Loucy (cell line): ENCODE measurements around the gene INO80C.

Experiments used
- H2AFZ ChIP-seq: fragments of 200-600 bp; sonication (generic); 2 replicates; pipeline ENCODE4 v1.6.0; 2016; ENCODE audit warnings: antibody characterized with exemption, mild to moderate bottlenecking, low read length, moderate library complexity
- H3F3A ChIP-seq: fragments of 200-600 bp; 2 replicates; pipeline ENCODE4 v1.6.0; 2016; ENCODE audit warnings: antibody characterized with exemption, low read depth, mild to moderate bottlenecking
- H3K27me3 ChIP-seq: fragments of 200-600 bp; sonication (generic); 2 replicates; pipeline ENCODE4 v1.6.1; 2014; ENCODE audit warnings: low read length, mild to moderate bottlenecking; ENCODE audit not compliant: insufficient read depth, poor library complexity, severe bottlenecking
- H3K36me3 ChIP-seq: fragments of 200-600 bp; sonication (generic); 2 replicates; pipeline ENCODE4 v1.6.1; 2016; ENCODE audit warnings: low read length; ENCODE audit not compliant: insufficient read depth
- H3K4me1 ChIP-seq: fragments of 200-600 bp; sonication (generic); 2 replicates; pipeline ENCODE4 v1.5.1; 2014; ENCODE audit warnings: low read length, mild to moderate bottlenecking; ENCODE audit not compliant: insufficient read depth, poor library complexity, severe bottlenecking
- H3K4me2 ChIP-seq: fragments of 200-600 bp; sonication (generic); 2 replicates; pipeline ENCODE4 v1.6.0; 2014; ENCODE audit warnings: antibody characterized with exemption, low read length, low read depth, mild to moderate bottlenecking; ENCODE audit not compliant: poor library complexity, severe bottlenecking
- H3K4me3 ChIP-seq: fragments of 200-600 bp; sonication (generic); 2 replicates; pipeline ENCODE4 v1.5.1; 2014; ENCODE audit warnings: low read length, mild to moderate bottlenecking, mixed read lengths; ENCODE audit not compliant: poor library complexity, severe bottlenecking
- H3K79me2 ChIP-seq: fragments of 200-600 bp; sonication (generic); 2 replicates; pipeline ENCODE4 v1.6.1; 2014; ENCODE audit warnings: low read length; ENCODE audit not compliant: insufficient read depth
- H3K9ac ChIP-seq: fragments of 200-600 bp; sonication (generic); 2 replicates; pipeline ENCODE4 v1.6.0; 2014; ENCODE audit warnings: mild to moderate bottlenecking, low read depth, low read length, moderate library complexity; ENCODE audit not compliant: poor library complexity, severe bottlenecking
- H3K9me2 ChIP-seq: fragments of 200-600 bp; sonication (generic); replicated peaks from 2 replicates; pipeline ENCODE4 v1.6.1; 2016; ENCODE audit warnings: low read depth, low read length, mixed read lengths
- H3K9me3 ChIP-seq: fragments of 200-600 bp; sonication (generic); 2 replicates; pipeline ENCODE4 v1.6.1; 2014; ENCODE audit warnings: mild to moderate bottlenecking, antibody characterized with exemption, low read length, low read depth; ENCODE audit not compliant: insufficient read depth
- H4K20me1 ChIP-seq: fragments of 200-600 bp; sonication (generic); 2 replicates; pipeline ENCODE4 v1.6.0; 2014; ENCODE audit warnings: antibody characterized with exemption, low read length, mild to moderate bottlenecking; ENCODE audit not compliant: insufficient read depth, poor library complexity, severe bottlenecking
- CTCF ChIP-seq: fragments of 200-600 bp; sonication (generic); conservative IDR thresholded peaks from 2 replicates; pipeline ENCODE4 v1.5.1; 2014; ENCODE audit warnings: mild to moderate bottlenecking, antibody characterized with exemption, low read length
- EZH2phosphoT487 ChIP-seq: fragments of 200-600 bp; IDR thresholded peaks from 2 replicates; pipeline ENCODE4 v1.6.1; 2018; ENCODE audit warnings: antibody characterized with exemption, mild to moderate bottlenecking, moderate library complexity, borderline replicate concordance

INO80C gene

GRCh38 chr18:35517715-35518114 is 20.0 kb upstream of the INO80C start:
- Histone ChIP-seq H3K4me2 (no peak overlapping the region), H3K4me1 (peaks cover 14% of the 10 kb centered on the region), H3K36me3 (no peaks in the 10 kb centered on the region), H3F3A (no peaks in the 10 kb centered on the region), H3K9ac (no peak overlapping the region), H3K9me2 (no peaks in the 10 kb centered on the region), H3K4me3 (no peak overlapping the region), H2AFZ (no peak overlapping the region), H3K79me2 (no peaks in the 10 kb centered on the region), H3K27me3 (no peaks in the 10 kb centered on the region), H4K20me1 (no peaks in the 10 kb centered on the region), H3K9me3 (no peaks in the 10 kb centered on the region)
- TF ChIP-seq EZH2phosphoT487: no peak
- no peak for TF ChIP-seq CTCF

GRCh38 chr18:35516789-35517188 is 19.0 kb upstream of the INO80C start:
- peaks cover 12% of the 10 kb centered on the region for H3K4me1 ChIP-seq
- H3K79me2 ChIP-seq: no peaks in the 10 kb centered on the region
- H2AFZ ChIP-seq: no peak overlapping the region
- H4K20me1 ChIP-seq: no peaks in the 10 kb centered on the region
- no peaks in the 10 kb centered on the region for H3K9me2 ChIP-seq
- no peak overlapping the region for H3K9ac ChIP-seq
- no peak overlapping the region for H3K4me2 ChIP-seq
- no peaks in the 10 kb centered on the region for H3K27me3 ChIP-seq
- no peaks in the 10 kb centered on the region for H3F3A ChIP-seq
- H3K4me3 ChIP-seq: no peak overlapping the region
- no peaks in the 10 kb centered on the region for H3K9me3 ChIP-seq
- TF ChIP-seq CTCF (no peak), EZH2phosphoT487 (no peak)
- H3K36me3 ChIP-seq: no peaks in the 10 kb centered on the region

GRCh38 chr18:35516351-35516750 is 18.6 kb upstream of the INO80C start:
- Histone ChIP-seq H3K4me3 (no peak overlapping the region), H4K20me1 (no peaks in the 10 kb centered on the region), H3K4me1 (peaks cover 12% of the 10 kb centered on the region), H3K9ac (no peak overlapping the region), H2AFZ (peak overlapping the region; percentile 83; the same call in 1 of the 2 replicates), H3K4me2 (no peak overlapping the region), H3K36me3 (no peaks in the 10 kb centered on the region), H3K9me3 (no peaks in the 10 kb centered on the region), H3K27me3 (no peaks in the 10 kb centered on the region), H3F3A (no peaks in the 10 kb centered on the region), H3K9me2 (no peaks in the 10 kb centered on the region), H3K79me2 (no peaks in the 10 kb centered on the region)
- TF ChIP-seq EZH2phosphoT487: no peak
- no peak for TF ChIP-seq CTCF
